Activated CD4-positive, alpha-beta T cell treated with anti-CD3 and anti-CD28 coated beads, Interleukin-2, amount 10 ng/mL, durations not matched to agents 24 days and 14 days (primary cell): ENCODE measurements around the gene PCDHB5. TPM values are rescaled to one million over a fixed set of nuclear protein-coding genes. Genes with fewer than 3 reads are reported as not detected.
"Not testable (repeated sequence)": the region's sequence is repeated elsewhere in the genome, so short reads cannot be mapped to it uniquely, and the experiment has no call there.

ENCODE experiments used
- DNase-seq: peaks from one replicate; pipeline ENCODE4 v3.0.0; 2022
- H3K27ac Mint-ChIP-seq: one replicate; pipeline ENCODE4 v1.8.0; 2022; ENCODE audit warnings: mild to moderate bottlenecking, mixed read lengths
- H3K27me3 Mint-ChIP-seq: one replicate; pipeline ENCODE4 v1.8.0; 2022; ENCODE audit warnings: mixed read lengths
- H3K36me3 Mint-ChIP-seq: one replicate; pipeline ENCODE4 v1.8.0; 2022; ENCODE audit warnings: low read depth, mild to moderate bottlenecking, mixed read lengths
- H3K4me1 Mint-ChIP-seq: one replicate; pipeline ENCODE4 v1.8.0; 2021; ENCODE audit warnings: mixed read lengths
- H3K4me3 Mint-ChIP-seq: one replicate; pipeline ENCODE4 v1.8.0; 2022; ENCODE audit warnings: mild to moderate bottlenecking, moderate library complexity, mixed read lengths
- H3K9me3 Mint-ChIP-seq: one replicate; pipeline ENCODE4 v1.8.0; 2021; ENCODE audit warnings: mixed read lengths
- intact Hi-C: fragments of 100-400 bp; cut with micrococcal nuclease; formaldehyde crosslinking; loops from one replicate; pipeline ENCODE4 v1.15.1; 2023
- total RNA-seq: library from RNA; stranded (reverse); gene quantifications from 2 replicates; pipeline ENCODE4 v1.2.3, GENCODE V29; 2022

The PCDHB5 gene
- total RNA-seq, 1 donor from 2014 or later = not detected

DNA sequence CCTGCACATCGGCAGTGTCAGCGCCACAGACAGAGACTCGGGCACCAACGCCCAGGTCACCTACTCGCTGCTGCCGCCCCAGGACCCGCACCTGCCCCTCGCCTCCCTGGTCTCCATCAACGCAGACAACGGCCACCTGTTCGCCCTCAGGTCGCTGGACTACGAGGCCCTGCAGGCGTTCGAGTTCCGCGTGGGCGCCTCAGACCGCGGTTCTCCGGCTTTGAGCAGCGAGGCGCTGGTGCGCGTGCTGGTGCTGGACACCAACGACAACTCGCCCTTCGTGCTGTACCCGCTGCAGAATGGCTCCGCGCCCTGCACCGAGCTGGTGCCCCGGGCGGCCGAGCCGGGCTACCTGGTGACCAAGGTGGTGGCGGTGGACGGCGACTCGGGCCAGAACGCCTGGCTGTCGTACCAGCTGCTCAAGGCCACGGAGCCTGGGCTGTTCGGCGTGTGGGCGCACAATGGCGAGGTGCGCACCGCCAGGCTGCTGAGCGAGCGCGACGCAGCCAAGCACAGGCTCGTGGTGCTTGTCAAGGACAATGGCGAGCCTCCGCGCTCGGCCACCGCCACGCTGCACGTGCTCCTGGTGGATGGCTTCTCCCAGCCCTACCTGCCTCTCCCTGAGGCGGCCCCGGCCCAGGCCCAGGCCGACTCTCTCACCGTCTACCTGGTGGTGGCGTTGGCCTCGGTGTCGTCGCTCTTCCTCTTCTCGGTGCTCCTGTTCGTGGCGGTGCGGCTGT is 11.4 kb upstream of the PCDHB5 start:
- H3K27me3 Mint-ChIP-seq, H3K4me3 Mint-ChIP-seq, H3K9me3 Mint-ChIP-seq, DNase-seq, H3K36me3 Mint-ChIP-seq, H3K27ac Mint-ChIP-seq, H3K4me1 Mint-ChIP-seq, intact Hi-C loops: not testable (repeated sequence)

DNA sequence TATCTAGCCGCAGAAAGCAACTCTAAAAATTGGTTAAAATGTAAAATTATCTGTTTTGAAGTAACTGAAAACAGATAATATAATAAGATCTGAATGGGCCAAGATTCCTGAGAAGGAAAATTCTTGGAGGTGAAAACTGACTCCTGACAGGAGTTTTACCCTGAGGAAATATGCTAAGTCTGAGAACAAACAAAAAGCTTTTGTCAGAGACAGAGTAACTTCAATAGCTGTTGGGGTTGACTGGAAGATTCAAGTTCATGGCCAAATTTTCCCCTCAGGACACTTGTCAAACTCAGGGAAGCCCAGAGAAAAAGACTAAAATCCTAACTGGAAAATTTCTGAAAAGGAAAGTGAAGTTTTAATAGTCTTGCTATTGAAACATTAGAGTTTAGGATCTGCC is 7.7 kb upstream of the PCDHB5 start:
- intact Hi-C loops = no loop called here
- Mint-ChIP-seq H3K9me3 (peaks cover 7% of the 10 kb centered on the region), H3K4me1 (no peaks in the 10 kb centered on the region), H3K27me3 (no peaks in the 10 kb centered on the region), H3K4me3 (no peak overlapping the region), H3K36me3 (no peaks in the 10 kb centered on the region), H3K27ac (no peak overlapping the region)
- DNase-seq = no peak

DNA sequence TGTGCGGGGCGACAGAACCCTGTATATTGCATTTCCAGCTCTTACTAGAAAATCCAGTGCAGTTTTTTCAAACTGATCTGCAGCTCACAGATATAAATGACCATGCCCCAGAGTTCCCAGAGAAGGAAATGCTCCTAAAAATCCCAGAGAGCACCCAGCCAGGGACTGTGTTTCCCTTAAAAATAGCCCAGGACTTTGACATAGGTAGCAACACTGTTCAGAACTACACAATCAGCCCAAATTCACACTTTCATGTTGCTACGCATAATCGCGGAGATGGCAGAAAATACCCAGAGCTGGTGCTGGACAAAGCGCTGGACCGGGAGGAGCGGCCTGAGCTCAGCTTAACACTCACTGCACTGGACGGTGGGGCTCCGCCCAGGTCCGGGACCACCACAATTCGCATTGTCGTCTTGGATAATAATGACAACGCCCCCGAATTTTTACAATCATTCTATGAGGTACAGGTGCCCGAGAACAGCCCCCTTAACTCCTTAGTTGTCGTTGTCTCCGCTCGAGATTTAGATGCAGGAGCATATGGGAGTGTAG is 786 bp downstream of the PCDHB5 start:
- Mint-ChIP-seq H3K4me3 (no peak overlapping the region), H3K4me1 (no peaks in the 10 kb centered on the region), H3K27ac (no peak overlapping the region), H3K27me3 (no peaks in the 10 kb centered on the region), H3K9me3 (peaks cover 47% of the 10 kb centered on the region), H3K36me3 (peaks cover 4% of the 10 kb centered on the region)
- no peak for DNase-seq
- intact Hi-C loops = no loop called here

DNA sequence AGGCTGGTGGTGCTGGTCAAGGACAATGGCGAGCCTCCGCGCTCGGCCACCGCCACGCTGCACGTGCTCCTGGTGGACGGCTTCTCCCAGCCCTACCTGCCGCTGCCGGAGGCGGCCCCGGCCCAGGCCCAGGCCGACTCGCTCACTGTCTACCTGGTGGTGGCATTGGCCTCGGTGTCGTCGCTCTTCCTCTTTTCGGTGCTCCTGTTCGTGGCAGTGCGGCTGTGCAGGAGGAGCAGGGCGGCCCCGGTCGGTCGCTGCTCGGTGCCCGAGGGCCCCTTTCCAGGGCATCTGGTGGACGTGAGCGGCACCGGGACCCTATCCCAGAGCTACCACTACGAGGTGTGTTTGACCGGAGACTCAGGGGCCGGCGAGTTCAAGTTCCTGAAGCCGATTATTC is 2.3 kb downstream of the PCDHB5 start:
- H3K27me3 Mint-ChIP-seq, intact Hi-C loops, H3K4me1 Mint-ChIP-seq, H3K4me3 Mint-ChIP-seq, H3K27ac Mint-ChIP-seq, DNase-seq, H3K36me3 Mint-ChIP-seq: not testable (repeated sequence)
- H3K9me3 Mint-ChIP-seq = peaks cover 47% of the 10 kb centered on the region

DNA sequence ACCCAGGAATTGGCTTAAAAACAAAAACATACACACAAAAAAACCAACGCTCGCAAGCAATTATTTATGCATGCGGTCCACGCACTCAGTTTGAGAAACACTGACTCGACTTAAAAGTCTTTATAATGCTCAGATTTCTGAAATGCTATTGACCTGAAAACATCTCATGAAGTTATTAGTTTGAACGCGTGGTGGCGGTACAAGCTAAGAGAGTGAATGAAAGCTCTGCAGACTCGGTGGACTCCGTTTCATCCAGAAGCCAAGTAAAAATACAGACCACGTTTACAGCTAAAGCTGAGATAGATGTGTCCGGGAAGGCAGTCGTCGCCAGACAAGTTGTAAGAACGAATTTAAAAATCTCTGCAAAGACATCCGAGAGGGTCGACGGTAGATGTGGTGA is 14.8 kb downstream of the PCDHB5 start, which contains the start of gene PCDHB6:
Gene PCDHB6 (plus strand): TSS at position 246 of the 400 bp plus-strand sequence. CDS start 201 bp downstream, outside the sequence.
- no peak within 1 kb of the TSS for H3K4me3 Mint-ChIP-seq
- H3K4me1 Mint-ChIP-seq = no peaks in the 10 kb centered on the region
- intact Hi-C loops = no loop called here
- no peak within 1 kb of the TSS for H3K27ac Mint-ChIP-seq
- peaks cover 23% of the 10 kb centered on the region for H3K9me3 Mint-ChIP-seq
- DNase-seq = no peak
- peaks cover 5% of the 10 kb centered on the region for H3K36me3 Mint-ChIP-seq
- H3K27me3 Mint-ChIP-seq = no peaks in the 10 kb centered on the region

DNA sequence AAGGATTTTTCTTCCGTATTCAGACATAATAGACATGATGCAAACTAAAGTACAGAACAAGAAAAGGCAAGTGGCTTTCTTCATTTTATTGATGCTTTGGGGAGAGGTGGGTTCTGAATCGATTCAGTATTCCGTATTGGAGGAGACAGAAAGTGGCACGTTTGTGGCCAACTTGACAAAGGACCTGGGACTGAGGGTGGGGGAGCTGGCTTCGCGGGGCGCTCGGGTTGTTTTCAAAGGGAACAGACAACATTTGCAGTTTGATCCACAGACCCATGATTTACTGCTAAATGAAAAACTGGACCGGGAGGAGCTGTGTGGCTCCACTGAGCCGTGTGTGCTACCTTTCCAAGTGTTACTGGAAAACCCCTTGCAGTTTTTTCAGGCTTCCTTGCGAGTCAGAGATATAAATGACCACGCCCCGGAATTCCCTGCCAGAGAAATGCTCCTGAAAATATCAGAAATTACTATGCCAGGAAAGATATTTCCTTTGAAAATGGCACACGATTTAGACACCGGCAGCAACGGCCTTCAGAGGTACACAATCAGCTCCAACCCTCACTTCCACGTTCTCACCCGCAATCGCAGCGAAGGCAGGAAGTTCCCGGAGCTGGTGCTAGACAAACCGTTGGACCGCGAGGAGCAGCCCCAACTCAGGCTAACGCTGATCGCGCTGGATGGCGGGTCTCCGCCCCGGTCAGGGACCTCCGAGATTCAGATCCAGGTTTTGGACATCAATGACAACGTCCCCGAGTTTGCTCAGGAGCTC is 15.4 kb downstream of the PCDHB5 start:
- Mint-ChIP-seq H3K27me3 (no peaks in the 10 kb centered on the region), H3K4me3 (no peak overlapping the region), H3K27ac (no peak overlapping the region), H3K36me3 (peaks cover 5% of the 10 kb centered on the region), H3K9me3 (peaks cover 23% of the 10 kb centered on the region), H3K4me1 (no peaks in the 10 kb centered on the region)
- intact Hi-C loops = no loop called here
- DNase-seq = no peak

DNA sequence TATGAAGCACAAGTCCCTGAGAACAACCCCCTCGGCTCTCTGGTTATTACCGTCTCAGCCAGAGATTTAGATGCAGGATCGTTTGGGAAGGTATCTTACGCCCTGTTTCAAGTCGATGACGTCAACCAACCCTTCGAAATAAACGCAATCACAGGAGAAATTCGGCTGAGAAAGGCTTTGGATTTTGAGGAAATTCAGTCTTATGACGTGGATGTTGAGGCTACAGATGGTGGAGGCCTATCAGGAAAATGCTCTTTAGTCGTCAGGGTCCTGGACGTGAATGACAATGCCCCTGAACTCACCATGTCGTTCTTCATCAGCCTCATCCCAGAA is 16.0 kb downstream of the PCDHB5 start:
- intact Hi-C loops = no loop called here
- H3K4me1 Mint-ChIP-seq = no peaks in the 10 kb centered on the region

DNA sequence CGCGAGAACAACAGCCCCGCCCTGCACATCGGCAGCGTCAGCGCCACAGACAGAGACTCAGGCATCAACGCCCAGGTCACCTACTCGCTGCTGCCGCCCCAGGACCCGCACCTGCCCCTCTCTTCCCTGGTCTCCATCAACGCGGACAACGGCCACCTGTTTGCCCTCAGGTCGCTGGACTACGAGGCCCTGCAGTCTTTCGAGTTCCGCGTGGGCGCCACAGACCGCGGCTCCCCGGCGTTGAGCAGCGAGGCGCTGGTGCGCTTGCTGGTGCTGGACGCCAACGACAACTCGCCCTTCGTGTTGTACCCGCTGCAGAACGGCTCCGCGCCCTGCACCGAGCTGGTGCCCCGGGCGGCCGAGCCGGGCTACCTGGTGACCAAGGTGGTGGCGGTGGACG is 16.6 kb downstream of the PCDHB5 start:
- DNase-seq, H3K4me3 Mint-ChIP-seq, intact Hi-C loops, H3K27me3 Mint-ChIP-seq, H3K27ac Mint-ChIP-seq, H3K4me1 Mint-ChIP-seq, H3K36me3 Mint-ChIP-seq: not testable (repeated sequence)
- H3K9me3 Mint-ChIP-seq = peaks cover 23% of the 10 kb centered on the region

More for the DNA sequence above, 16.0 kb downstream of the PCDHB5 start:
- H3K27me3 Mint-ChIP-seq = no peaks in the 10 kb centered on the region
- DNase-seq = no peak
- H3K27ac Mint-ChIP-seq = no peak overlapping the region
- no peak overlapping the region for H3K4me3 Mint-ChIP-seq
- H3K36me3 Mint-ChIP-seq = peaks cover 5% of the 10 kb centered on the region
- peaks cover 23% of the 10 kb centered on the region for H3K9me3 Mint-ChIP-seq

DNA sequence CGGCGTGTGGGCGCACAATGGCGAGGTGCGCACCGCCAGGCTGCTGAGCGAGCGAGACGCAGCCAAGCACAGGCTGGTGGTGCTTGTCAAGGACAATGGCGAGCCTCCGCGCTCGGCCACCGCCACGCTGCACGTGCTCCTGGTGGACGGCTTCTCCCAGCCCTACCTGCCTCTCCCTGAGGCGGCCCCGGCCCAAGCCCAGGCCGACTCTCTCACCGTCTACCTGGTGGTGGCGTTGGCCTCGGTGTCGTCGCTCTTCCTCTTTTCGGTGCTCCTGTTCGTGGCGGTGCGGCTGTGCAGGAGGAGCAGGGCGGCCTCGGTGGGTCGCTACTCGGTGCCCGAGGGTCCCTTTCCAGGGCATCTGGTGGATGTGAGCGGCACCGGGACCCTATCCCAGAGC is 17.1 kb downstream of the PCDHB5 start:
- H3K4me3 Mint-ChIP-seq, H3K36me3 Mint-ChIP-seq, intact Hi-C loops, H3K27me3 Mint-ChIP-seq, DNase-seq, H3K4me1 Mint-ChIP-seq, H3K27ac Mint-ChIP-seq: not testable (repeated sequence)
- peaks cover 23% of the 10 kb centered on the region for H3K9me3 Mint-ChIP-seq

DNA sequence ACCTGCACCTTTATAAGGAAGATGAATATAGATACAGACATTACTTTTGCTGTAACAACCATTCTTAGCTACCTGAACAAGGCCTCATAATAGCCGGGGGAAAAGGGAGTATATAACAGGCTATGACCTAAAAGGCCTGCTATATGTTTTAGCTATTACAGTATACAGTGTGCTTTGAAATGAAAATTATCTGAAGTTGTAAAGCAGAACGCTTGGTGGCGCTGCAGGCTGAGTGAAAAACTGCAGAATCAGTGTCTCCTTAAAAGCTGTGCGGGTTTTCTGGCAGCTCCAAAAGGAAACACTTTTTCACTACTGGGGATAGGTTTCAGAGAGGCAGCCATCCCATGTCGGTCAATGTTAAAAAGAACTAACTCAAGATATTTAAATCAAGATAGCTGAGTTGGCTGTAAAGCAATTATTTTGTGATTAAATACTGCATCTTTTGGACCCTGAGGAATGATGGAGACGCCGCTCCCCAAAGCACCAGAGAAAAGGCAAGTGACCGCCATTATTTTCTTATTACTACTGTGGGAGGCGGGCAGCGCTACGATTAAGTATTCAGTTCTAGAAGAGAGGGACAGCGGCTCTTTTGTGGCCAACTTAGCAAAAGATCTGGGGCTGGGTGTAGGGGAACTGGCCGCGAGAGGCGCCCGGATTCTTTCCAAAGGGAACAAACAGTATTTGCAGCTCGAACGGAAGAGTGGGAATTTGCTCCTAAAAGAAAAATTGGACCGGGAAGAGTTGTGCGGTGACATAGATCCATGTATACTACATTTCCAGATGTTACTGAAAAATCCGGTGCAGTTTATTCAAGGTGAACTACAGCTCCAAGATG is 20.8 kb downstream of the PCDHB5 start:
- intact Hi-C loops = no loop called here
- Mint-ChIP-seq H3K27ac (no peak overlapping the region), H3K9me3 (peaks cover 11% of the 10 kb centered on the region), H3K4me1 (no peaks in the 10 kb centered on the region), H3K36me3 (peaks cover 5% of the 10 kb centered on the region), H3K27me3 (no peaks in the 10 kb centered on the region), H3K4me3 (no peak overlapping the region)
- DNase-seq = no peak

DNA sequence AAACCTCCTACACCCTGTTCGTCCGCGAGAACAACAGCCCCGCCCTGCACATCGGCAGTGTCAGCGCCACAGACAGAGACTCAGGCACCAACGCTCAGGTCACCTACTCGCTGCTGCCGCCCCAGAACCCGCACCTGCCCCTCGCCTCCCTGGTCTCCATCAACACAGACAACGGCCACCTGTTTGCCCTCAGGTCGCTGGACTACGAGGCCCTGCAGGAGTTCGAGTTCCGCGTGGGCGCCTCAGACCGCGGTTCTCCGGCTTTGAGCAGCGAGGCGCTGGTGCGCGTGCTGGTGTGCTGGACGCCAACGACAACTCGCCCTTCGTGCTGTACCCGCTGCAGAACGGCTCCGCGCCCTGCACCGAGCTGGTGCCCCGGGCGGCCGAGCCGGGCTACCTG is 22.4 kb downstream of the PCDHB5 start:
- H3K36me3 Mint-ChIP-seq, intact Hi-C loops, H3K9me3 Mint-ChIP-seq, H3K4me1 Mint-ChIP-seq, H3K27me3 Mint-ChIP-seq, H3K27ac Mint-ChIP-seq, H3K4me3 Mint-ChIP-seq, DNase-seq: not testable (repeated sequence)

DNA sequence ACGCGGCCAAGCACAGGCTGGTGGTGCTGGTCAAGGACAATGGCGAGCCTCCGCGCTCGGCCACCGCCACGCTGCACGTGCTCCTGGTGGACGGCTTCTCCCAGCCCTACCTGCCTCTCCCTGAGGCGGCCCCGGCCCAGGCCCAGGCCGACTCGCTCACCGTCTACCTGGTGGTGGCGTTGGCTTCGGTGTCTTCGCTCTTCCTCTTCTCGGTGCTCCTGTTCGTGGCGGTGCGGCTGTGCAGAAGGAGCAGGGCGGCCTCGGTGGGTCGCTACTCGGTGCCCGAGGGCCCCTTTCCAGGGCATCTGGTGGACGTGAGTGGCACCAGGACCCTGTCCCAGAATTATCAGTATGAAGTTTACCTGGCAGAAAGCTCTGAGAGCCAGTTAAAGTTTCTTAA is 22.9 kb downstream of the PCDHB5 start:
- H3K27me3 Mint-ChIP-seq, intact Hi-C loops, H3K4me3 Mint-ChIP-seq, H3K4me1 Mint-ChIP-seq, H3K36me3 Mint-ChIP-seq, H3K9me3 Mint-ChIP-seq, DNase-seq, H3K27ac Mint-ChIP-seq: not testable (repeated sequence)

DNA sequence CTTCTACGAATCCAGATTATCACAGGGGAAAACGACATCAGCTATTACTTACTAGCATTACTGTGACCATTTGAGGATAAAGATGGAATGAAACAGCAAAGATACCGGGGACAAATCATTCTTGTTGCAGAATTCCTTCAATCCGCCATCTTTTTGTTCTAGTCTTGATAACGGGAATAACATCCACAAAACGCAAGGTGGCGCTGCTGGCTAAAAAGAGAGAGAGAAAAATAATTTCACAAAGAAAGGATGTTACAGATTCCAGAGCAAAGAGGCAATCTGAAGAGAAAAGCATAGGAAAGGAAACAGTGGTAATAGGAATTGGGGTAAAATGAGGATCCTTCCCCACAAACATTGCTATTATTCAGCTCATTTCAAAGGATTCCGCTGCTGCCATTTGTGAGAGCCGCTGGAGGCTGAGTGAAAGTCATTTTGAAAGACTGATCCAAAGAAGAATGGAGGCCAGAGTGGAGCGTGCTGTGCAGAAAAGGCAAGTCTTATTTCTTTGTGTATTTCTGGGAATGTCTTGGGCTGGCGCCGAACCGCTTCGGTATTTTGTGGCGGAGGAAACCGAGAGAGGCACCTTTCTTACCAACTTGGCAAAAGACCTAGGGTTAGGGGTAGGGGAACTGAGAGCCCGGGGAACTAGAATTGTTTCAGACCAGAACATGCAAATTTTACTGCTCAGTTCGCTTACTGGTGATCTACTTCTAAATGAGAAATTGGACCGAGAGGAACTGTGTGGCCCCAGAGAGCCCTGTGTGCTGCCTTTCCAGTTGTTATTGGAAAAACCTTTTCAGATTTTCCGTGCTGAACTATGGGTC is 37.6 kb downstream of the PCDHB5 start, which contains the start of gene PCDHB7:
Gene PCDHB7 (plus strand): TSS at position 264 of the 824 bp plus-strand sequence. CDS start 192 bp downstream, at position 456.
- no peaks in the 10 kb centered on the region for H3K9me3 Mint-ChIP-seq
- peak; percentile 66 for DNase-seq
- H3K4me3 Mint-ChIP-seq = no peak within 1 kb of the TSS
- no peak within 1 kb of the TSS for H3K27ac Mint-ChIP-seq
- no peaks in the 10 kb centered on the region for H3K27me3 Mint-ChIP-seq
- peaks cover 2% of the 10 kb centered on the region for H3K36me3 Mint-ChIP-seq
- no peaks in the 10 kb centered on the region for H3K4me1 Mint-ChIP-seq
- intact Hi-C loops = no loop called here
